ENCODE measurements around the gene HAPSTR1.

DNA sequence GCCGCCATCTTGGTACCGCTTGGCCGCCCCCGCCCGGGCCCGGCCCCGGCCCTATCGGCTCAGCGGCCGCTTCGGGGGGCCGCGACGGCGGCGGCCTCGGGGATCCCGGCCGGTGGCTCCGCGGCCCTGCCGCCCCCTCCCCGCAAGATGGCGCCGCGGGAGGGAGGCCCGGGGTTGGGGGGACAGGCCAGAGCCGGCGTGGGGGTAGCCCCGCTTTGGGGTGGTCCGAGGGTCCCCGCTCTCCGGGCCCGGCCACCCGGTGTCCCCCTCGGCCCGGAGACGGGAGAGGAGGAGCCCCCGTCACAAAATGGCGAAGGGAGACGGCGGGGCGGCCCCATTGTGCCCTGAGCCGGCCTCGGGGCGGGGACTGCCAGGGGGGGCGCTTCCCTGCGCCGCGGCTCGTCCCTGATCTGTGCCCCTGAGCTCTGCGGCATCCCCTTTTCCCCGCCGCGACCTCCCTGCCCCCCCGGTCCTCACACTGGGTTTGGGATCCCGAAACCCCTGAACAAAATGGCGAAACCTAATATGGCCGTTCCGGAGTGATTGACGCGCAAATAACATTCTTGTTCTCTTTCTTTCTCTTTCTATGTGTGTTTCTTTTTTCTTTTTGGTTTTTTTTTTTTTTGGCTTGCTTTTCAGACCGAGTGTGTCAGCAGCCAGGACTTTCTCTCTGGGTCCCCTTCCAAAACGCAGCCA is 986 bp downstream of the HAPSTR1 start:
- TF ChIP-seq, protein P1, sequence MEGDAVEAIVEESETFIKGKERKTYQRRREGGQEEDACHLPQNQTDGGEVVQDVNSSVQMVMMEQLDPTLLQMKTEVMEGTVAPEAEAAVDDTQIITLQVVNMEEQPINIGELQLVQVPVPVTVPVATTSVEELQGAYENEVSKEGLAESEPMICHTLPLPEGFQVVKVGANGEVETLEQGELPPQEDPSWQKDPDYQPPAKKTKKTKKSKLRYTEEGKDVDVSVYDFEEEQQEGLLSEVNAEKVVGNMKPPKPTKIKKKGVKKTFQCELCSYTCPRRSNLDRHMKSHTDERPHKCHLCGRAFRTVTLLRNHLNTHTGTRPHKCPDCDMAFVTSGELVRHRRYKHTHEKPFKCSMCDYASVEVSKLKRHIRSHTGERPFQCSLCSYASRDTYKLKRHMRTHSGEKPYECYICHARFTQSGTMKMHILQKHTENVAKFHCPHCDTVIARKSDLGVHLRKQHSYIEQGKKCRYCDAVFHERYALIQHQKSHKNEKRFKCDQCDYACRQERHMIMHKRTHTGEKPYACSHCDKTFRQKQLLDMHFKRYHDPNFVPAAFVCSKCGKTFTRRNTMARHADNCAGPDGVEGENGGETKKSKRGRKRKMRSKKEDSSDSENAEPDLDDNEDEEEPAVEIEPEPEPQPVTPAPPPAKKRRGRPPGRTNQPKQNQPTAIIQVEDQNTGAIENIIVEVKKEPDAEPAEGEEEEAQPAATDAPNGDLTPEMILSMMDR (conservative IDR thresholded peaks at IDR 0.05), result peak; percentile 29; the same call in 1 of the 2 replicates
- TF ChIP-seq ZFX (IDR thresholded peaks at IDR 0.05), result peak; percentile 91

All from C4-2B (cell line).